Tibial artery (tissue), 4 donors: ENCODE results near the gene CD80.

Experiments
- DNase-seq, 2 donors: peaks; one replicate each; pipeline ENCODE4 v3.0.0-alpha.2; 2019
- H3K27ac ChIP-seq, 2 donors: fragments of 200-600 bp; sonication (generic) in 1 of 2; 1 replicate in 1 of 2; 2 replicates in 1 of 2; pipeline ENCODE4 v1.5.1; 2018 to 2019; ENCODE audit warnings: mild to moderate bottlenecking in 1 of 2
- H3K27me3 ChIP-seq, 2 donors: fragments of 200-600 bp; sonication (generic) in 1 of 2; one replicate each; pipeline versions ENCODE4 v1.5.1 to v1.6.0; 2016 to 2019
- H3K36me3 ChIP-seq, 3 donors: fragments of 200-600 bp; sonication (generic) in 2 of 3; one replicate each; pipeline ENCODE4 v1.5.1; 2016 to 2019; ENCODE audit warnings: mild to moderate bottlenecking in 2 of 3
- H3K4me1 ChIP-seq, 4 donors: fragments of 200-600 bp; sonication (generic) in 2 of 4; 1 replicate in 3 of 4; 2 replicates in 1 of 4; pipeline ENCODE4 v1.5.1; 2016 to 2019
- H3K4me3 ChIP-seq, 2 donors: fragments of 200-600 bp; sonication (generic) in 1 of 2; 1 replicate in 1 of 2; 2 replicates in 1 of 2; pipeline ENCODE4 v1.5.1; 2018 to 2019; ENCODE audit warnings: mild to moderate bottlenecking in 2 of 2
- H3K9me3 ChIP-seq, 3 donors: fragments of 200-600 bp; sonication (generic) in 1 of 3; one replicate each; pipeline ENCODE4 v1.5.1; 2016 to 2019
- intact Hi-C: fragments of 100-400 bp; cut with DNase I; formaldehyde crosslinking; loops from one replicate; pipeline ENCODE4 v1.15.0; 2023; ENCODE audit warnings: low total_unique reads
- TF ChIP-seq, protein P1 (sequence below), 2 experiments: fragments of 200-600 bp in 1 of 2; fragments of 450-650 bp in 1 of 2; IDR thresholded peaks; one replicate each; pipeline ENCODE4 v1.5.1; 2017 to 2019; ENCODE audit warnings: antibody characterized with exemption in 2 of 2, mild to moderate bottlenecking in 1 of 2, moderate library complexity in 1 of 2

Gene CD80, protein sequence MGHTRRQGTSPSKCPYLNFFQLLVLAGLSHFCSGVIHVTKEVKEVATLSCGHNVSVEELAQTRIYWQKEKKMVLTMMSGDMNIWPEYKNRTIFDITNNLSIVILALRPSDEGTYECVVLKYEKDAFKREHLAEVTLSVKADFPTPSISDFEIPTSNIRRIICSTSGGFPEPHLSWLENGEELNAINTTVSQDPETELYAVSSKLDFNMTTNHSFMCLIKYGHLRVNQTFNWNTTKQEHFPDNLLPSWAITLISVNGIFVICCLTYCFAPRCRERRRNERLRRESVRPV

DNA sequence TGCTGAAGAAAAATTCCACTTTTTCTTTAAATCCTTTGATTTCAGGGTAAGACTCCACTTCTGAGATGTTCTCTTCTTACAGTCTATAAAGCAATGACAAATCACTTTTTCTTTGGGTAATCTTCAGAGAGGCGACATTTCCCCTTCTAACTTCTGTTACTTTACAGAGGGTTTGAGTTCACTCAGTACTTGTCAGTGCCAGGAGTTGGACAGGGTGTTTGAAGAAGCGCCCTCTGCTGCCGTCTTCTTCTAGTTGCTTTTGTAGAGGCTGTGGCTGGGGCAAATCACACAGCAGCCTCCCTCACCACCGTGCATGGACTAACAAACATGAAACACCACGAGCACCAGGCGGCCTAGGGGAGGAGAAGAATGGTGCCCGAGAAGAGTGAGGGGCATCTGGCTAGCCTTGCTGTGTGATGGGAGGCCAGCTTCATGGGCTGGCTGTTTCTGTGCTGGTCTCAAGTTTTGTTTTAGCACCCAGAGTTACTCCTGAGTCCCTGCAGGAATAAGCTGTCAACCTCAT, at the start of gene CD80:
Gene CD80 (minus strand): TSS at position 174 of the 523 bp plus-strand sequence. CDS start 1,886 bp downstream, outside the sequence.
- Histone ChIP-seq H3K4me3 (no peak within 1 kb of the TSS), H3K4me1 (no peaks in the 10 kb centered on the region), H3K9me3 (no peaks in the 10 kb centered on the region), H3K27ac (no peak within 1 kb of the TSS), H3K27me3 (no peaks in the 10 kb centered on the region), H3K36me3 (no peaks in the 10 kb centered on the region)
- TF ChIP-seq, protein P1, sequence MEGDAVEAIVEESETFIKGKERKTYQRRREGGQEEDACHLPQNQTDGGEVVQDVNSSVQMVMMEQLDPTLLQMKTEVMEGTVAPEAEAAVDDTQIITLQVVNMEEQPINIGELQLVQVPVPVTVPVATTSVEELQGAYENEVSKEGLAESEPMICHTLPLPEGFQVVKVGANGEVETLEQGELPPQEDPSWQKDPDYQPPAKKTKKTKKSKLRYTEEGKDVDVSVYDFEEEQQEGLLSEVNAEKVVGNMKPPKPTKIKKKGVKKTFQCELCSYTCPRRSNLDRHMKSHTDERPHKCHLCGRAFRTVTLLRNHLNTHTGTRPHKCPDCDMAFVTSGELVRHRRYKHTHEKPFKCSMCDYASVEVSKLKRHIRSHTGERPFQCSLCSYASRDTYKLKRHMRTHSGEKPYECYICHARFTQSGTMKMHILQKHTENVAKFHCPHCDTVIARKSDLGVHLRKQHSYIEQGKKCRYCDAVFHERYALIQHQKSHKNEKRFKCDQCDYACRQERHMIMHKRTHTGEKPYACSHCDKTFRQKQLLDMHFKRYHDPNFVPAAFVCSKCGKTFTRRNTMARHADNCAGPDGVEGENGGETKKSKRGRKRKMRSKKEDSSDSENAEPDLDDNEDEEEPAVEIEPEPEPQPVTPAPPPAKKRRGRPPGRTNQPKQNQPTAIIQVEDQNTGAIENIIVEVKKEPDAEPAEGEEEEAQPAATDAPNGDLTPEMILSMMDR (IDR thresholded peaks at IDR 0.05) = no peak
- intact Hi-C loops = no loop called here
- DNase-seq = peak in 1 of 2 donors; percentile 41

DNA sequence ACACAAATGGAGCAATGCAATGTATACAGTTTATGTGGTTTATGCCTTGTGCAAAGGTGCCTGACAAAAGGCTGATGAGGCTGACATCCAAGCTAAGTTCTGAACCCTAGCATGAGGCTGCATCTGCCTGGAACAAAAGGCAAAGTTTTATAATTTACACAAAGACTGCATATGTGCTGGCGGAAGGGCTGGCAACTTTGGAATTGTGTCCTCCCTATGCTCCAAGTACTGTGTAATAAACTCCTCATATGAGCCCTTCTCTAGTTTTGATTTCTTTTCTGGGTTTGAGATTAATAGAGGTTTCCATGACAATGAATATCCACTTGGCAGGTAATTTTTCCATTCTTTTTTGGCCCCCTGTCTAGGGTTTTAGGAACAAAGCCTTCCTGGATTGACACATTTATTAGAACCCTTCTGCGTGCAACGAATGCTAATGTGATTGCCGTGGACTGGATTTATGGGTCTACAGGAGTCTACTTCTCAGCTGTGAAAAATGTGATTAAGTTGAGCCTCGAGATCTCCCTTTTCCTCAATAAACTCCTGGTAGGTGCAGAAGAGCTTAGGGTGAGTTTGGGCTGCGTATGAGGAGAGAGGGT, 49.1 kb upstream of the CD80 start:
- Histone ChIP-seq H3K36me3 (no peaks in the 10 kb centered on the region), H3K4me3 (no peak overlapping the region), H3K9me3 (no peaks in the 10 kb centered on the region), H3K4me1 (no peaks in the 10 kb centered on the region), H3K27ac (no peak overlapping the region), H3K27me3 (no peaks in the 10 kb centered on the region)
- intact Hi-C loops = no loop called here
- TF ChIP-seq, protein P1 (IDR thresholded peaks at IDR 0.05) = no peak
- no peak for DNase-seq

DNA sequence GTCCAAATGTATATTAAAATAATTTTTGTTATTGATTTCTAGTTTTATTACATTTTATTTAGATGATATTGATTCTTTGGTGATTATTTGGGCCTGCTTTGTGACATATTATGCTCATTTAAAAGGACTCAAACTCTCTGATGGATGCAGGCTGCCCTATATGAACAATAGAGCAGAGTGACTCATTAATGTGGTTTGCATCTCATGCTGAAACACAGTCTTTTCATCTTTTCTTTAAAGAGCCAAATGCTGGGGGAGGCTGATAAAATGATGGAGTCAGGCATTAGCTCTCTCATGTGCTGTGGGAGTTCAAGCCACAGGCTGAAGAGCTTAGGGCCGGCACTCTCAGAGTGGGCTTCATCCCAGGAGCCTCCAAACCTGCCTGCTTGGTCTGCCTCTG, 45.5 kb upstream of the CD80 start:
- intact Hi-C loops = no loop called here
- no peaks in the 10 kb centered on the region for H3K36me3 ChIP-seq
- TF ChIP-seq, protein P1 (IDR thresholded peaks at IDR 0.05) = no peak
- H3K9me3 ChIP-seq = no peaks in the 10 kb centered on the region
- no peaks in the 10 kb centered on the region for H3K27me3 ChIP-seq
- H3K4me3 ChIP-seq = no peak overlapping the region
- H3K27ac ChIP-seq = no peak overlapping the region
- no peak for DNase-seq
- H3K4me1 ChIP-seq = no peaks in the 10 kb centered on the region

DNA sequence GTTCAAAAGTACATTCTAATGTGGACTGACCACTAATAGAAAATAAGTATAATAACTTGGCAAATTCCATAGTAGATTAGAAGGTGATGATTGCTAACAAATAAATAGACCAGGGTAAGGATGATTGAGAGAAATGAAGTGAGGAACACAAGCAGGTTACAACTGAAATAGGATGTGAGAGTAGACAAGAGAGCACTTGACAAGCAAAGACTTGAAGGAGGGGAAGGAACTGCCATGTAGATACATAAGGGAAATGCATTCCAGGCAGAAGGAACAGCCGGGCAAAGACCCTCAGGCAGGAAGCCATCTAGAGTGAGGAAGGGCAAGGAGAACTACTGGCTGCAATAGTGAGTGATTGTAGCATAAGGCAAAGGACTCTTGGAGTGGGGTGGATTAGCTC, 43.3 kb upstream of the CD80 start:
- TF ChIP-seq, protein P1 (IDR thresholded peaks at IDR 0.05) = no peak
- DNase-seq = no peak
- no peak overlapping the region for H3K4me3 ChIP-seq
- no peaks in the 10 kb centered on the region for H3K4me1 ChIP-seq
- no peaks in the 10 kb centered on the region for H3K27me3 ChIP-seq
- no peaks in the 10 kb centered on the region for H3K36me3 ChIP-seq
- no peak overlapping the region for H3K27ac ChIP-seq
- intact Hi-C loops = no loop called here
- H3K9me3 ChIP-seq = no peaks in the 10 kb centered on the region

DNA sequence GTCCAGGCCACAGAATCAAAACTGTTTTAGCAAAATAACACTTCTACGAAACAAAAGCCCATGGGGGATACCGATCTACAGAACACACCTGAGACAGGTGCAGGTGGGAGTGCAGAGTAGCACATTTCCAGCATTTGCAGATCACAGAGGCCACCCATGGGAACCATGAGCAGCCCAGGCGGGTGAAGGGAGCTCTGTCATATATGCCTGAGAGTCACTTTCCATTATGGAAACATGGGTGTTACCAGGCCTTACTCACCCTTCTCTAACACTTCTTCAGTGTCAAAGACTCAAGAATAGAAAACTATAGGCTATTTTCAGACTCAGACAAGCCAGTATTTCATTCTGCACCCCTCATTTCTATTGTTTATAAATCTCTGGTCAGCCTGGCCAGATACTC, 41.7 kb upstream of the CD80 start:
- H3K4me1 ChIP-seq = no peaks in the 10 kb centered on the region
- intact Hi-C loops = no loop called here
- H3K27ac ChIP-seq = no peak overlapping the region
- no peaks in the 10 kb centered on the region for H3K9me3 ChIP-seq
- no peaks in the 10 kb centered on the region for H3K36me3 ChIP-seq
- H3K4me3 ChIP-seq = no peak overlapping the region
- no peaks in the 10 kb centered on the region for H3K27me3 ChIP-seq
- no peak for DNase-seq
- TF ChIP-seq, protein P1 (IDR thresholded peaks at IDR 0.05) = no peak
